ENCODE results near the gene CCDC78. TPM values are rescaled to one million over a fixed set of nuclear protein-coding genes. Genes with fewer than 3 reads are reported as not detected.

CCDC78 gene
- total RNA-seq, 4 donors from 2014 or later: 0.13 TPM; not detected in 3

GRCh38 chr16:734208-734980 is 8.2 kb upstream of the CCDC78 start:
- no peak for ATAC-seq
- peaks cover 0 to 3% (median 0%) of the 10 kb centered on the region in 3 donors for H3K4me1 ChIP-seq
- 84% methylated on average over 14 of the region's 49 CpGs; no CpG with 5 or more reads in 1 of the 2 donors for WGBS, 2 donors (ENCODE audit: low coverage in 1 of 2)
- peaks cover 0 to 100% of the 10 kb centered on the region in 2 donors for H3K36me3 ChIP-seq
- peaks cover under 1% of the 10 kb centered on the region for H3K27me3 ChIP-seq
- no peak overlapping the region for H3K4me3 ChIP-seq
- TF ChIP-seq POLR2AphosphoS5 (IDR thresholded peaks at IDR 0.05) (no peak), CTCF (IDR thresholded peaks at IDR 0.05) (no peak), EP300 (IDR thresholded peaks at IDR 0.05) (no peak), POLR2A (IDR thresholded peaks at IDR 0.05) (no peak)
- H3K27ac ChIP-seq: no peak overlapping the region
- no peaks in the 10 kb centered on the region for H3K9me3 ChIP-seq

GRCh38 chr16:733382-734207 is 7.4 kb upstream of the CCDC78 start:
- Histone ChIP-seq H3K4me1 (peaks cover 0 to 6% (median 2%) of the 10 kb centered on the region in 3 donors), H3K36me3 (peaks cover 0 to 92% of the 10 kb centered on the region in 2 donors), H3K4me3 (no peak overlapping the region), H3K9me3 (no peaks in the 10 kb centered on the region), H3K27ac (no peak overlapping the region), H3K27me3 (peaks cover 9% of the 10 kb centered on the region)
- 90% methylated on average over 2 of the region's 34 CpGs; no CpG with 5 or more reads in 1 of the 2 donors for whole genome bisulfite sequencing, 2 donors (ENCODE audit: low coverage in 1 of 2)
- TF ChIP-seq EP300 (IDR thresholded peaks at IDR 0.05) (no peak), CTCF (IDR thresholded peaks at IDR 0.05) (peak in 1 of 4 experiments; percentile 34), POLR2A (IDR thresholded peaks at IDR 0.05) (no peak), POLR2AphosphoS5 (IDR thresholded peaks at IDR 0.05) (no peak)
- ATAC-seq: no peak

GRCh38 chr16:732936-733335 is 6.7 kb upstream of the CCDC78 start:
- H3K9me3 ChIP-seq: no peaks in the 10 kb centered on the region
- no peak for TF ChIP-seq CTCF (IDR thresholded peaks at IDR 0.05)
- TF ChIP-seq POLR2A (IDR thresholded peaks at IDR 0.05): no peak
- no peak for TF ChIP-seq EP300 (IDR thresholded peaks at IDR 0.05)
- TF ChIP-seq POLR2AphosphoS5 (IDR thresholded peaks at IDR 0.05): no peak
- H3K4me1 ChIP-seq: peaks cover 0 to 12% (median 9%) of the 10 kb centered on the region in 3 donors
- H3K4me3 ChIP-seq: no peak overlapping the region
- no peak for ATAC-seq
- no CpG with 5 or more reads among the region's 13 CpGs for WGBS, 2 donors (ENCODE audit: low coverage in 1 of 2)
- peaks cover 0 to 86% of the 10 kb centered on the region in 2 donors for H3K36me3 ChIP-seq
- no peak overlapping the region for H3K27ac ChIP-seq
- peaks cover 16% of the 10 kb centered on the region for H3K27me3 ChIP-seq

- Histone ChIP-seq H3K27me3 (peaks cover 22% of the 10 kb centered on the region), H3K4me1 (peaks cover 0 to 19% (median 15%) of the 10 kb centered on the region in 3 donors), H3K9me3 (no peaks in the 10 kb centered on the region), H3K27ac (no peak overlapping the region), H3K4me3 (no peak overlapping the region), H3K36me3 (peaks cover 0 to 80% of the 10 kb centered on the region in 2 donors)
- TF ChIP-seq POLR2A (IDR thresholded peaks at IDR 0.05) (no peak), POLR2AphosphoS5 (IDR thresholded peaks at IDR 0.05) (no peak), CTCF (IDR thresholded peaks at IDR 0.05) (no peak), EP300 (IDR thresholded peaks at IDR 0.05) (no peak)
- WGBS, 2 donors (ENCODE audit: low coverage in 1 of 2): 83 to 98% methylated on average over 1 to 5 of the region's 12 CpGs
- no peak for ATAC-seq
Measured at GRCh38 chr16:732332-732731, 6.1 kb upstream of the CCDC78 start.
